A673 (cell line): ENCODE measurements around the gene ASZ1. TPM values are rescaled to one million over a fixed set of nuclear protein-coding genes. Genes with fewer than 3 reads are reported as not detected.

ENCODE experiments used
- Bru-seq: library from RNA; stranded (reverse); fragments of 400-500 nt; gene quantifications from one replicate; lab custom pipeline; 2021; lab: Mats Ljungman, UMichigan
- BruChase-seq, 2 experiments: library from RNA; stranded (reverse); fragments of 400-500 nt; gene quantifications; one replicate each; lab custom pipeline; 2021; lab: Mats Ljungman, UMichigan
- BruUV-seq: library from RNA; stranded (reverse); fragments of 400-500 nt; replicated peaks from 2 replicates; lab custom pipeline; 2021; lab: Mats Ljungman, UMichigan
- CTCF ChIA-PET: fragments of 300-600 bp; sonication (Branson Sonifier 250); formaldehyde crosslinking; loops from one replicate; lab custom pipeline; 2022; ENCODE audit warnings: antibody characterized with exemption; lab: Charles Lee
- POLR2A ChIA-PET: fragments of 300-600 bp; sonication (Branson Sonifier 250); formaldehyde crosslinking; loops from one replicate; lab custom pipeline; 2022; ENCODE audit warnings: antibody characterized with exemption; ENCODE audit not compliant: low non-redundant PET; lab: Charles Lee
- DNase-seq: peaks from one replicate; pipeline ENCODE4 v3.0.0-alpha.2; 2015; ENCODE audit warnings: low spot score
- H3K27ac ChIP-seq: fragments of 200-600 bp; sonication (generic); 2 replicates; pipeline ENCODE4 v1.5.1; 2016; ENCODE audit warnings: mixed run types, low read depth, mild to moderate bottlenecking, mixed read lengths, antibody characterized with exemption, low read length; ENCODE audit not compliant: poor library complexity, severe bottlenecking
- H3K27me3 ChIP-seq: fragments of 200-600 bp; sonication (generic); replicated peaks from 2 replicates; pipeline ENCODE4 v1.6.1; 2017; ENCODE audit warnings: mixed run types, low read depth, mild to moderate bottlenecking, mixed read lengths, antibody characterized with exemption, low read length; ENCODE audit not compliant: insufficient read depth, poor library complexity
- H3K36me3 ChIP-seq: fragments of 200-600 bp; sonication (generic); 2 replicates; pipeline ENCODE4 v1.6.1; 2016; ENCODE audit warnings: mixed run types, mild to moderate bottlenecking, mixed read lengths, antibody characterized with exemption, low read length; ENCODE audit not compliant: insufficient read depth, poor library complexity, severe bottlenecking
- H3K4me1 ChIP-seq: fragments of 200-600 bp; sonication (generic); 2 replicates; pipeline ENCODE4 v1.6.1; 2017; ENCODE audit warnings: mixed run types, mild to moderate bottlenecking, mixed read lengths, antibody characterized with exemption, low read length; ENCODE audit not compliant: insufficient read depth, poor library complexity, severe bottlenecking
- H3K4me3 ChIP-seq: fragments of 200-600 bp; sonication (generic); 2 replicates; pipeline ENCODE4 v1.5.1; 2016; ENCODE audit warnings: low read depth, mixed run types, mild to moderate bottlenecking, mixed read lengths, low read length; ENCODE audit not compliant: poor library complexity, severe bottlenecking
- H3K9me3 ChIP-seq: fragments of 200-600 bp; sonication (generic); 2 replicates; pipeline ENCODE4 v1.6.1; 2016; ENCODE audit warnings: mixed run types, low read depth, mild to moderate bottlenecking, mixed read lengths, antibody characterized with exemption, low read length; ENCODE audit not compliant: poor library complexity, severe bottlenecking
- CTCF ChIP-seq: fragments of 300-800, 200-600 bp; sonication (generic); conservative IDR thresholded peaks from 2 replicates; pipeline ENCODE4 v1.5.1; 2017; ENCODE audit warnings: low read depth, mild to moderate bottlenecking, antibody characterized with exemption, low read length, moderate library complexity, mixed read lengths
- EZH2 ChIP-seq: fragments of 200-600 bp; sonication (generic); IDR thresholded peaks from 2 replicates; pipeline ENCODE4 v1.6.1; 2017; ENCODE audit warnings: borderline replicate concordance, low read depth, mild to moderate bottlenecking, mixed read lengths, antibody characterized with exemption, low read length; ENCODE audit not compliant: poor library complexity, severe bottlenecking
- intact Hi-C: fragments of 100-400 bp; cut with micrococcal nuclease; formaldehyde crosslinking; loops from one replicate; pipeline ENCODE4 v1.10.0; 2022; ENCODE audit not compliant: unreplicated experiment
- long read RNA-seq: library from polyadenylated mRNA; stranded (forward); transcript quantifications from one replicate; pipeline ENCODE4 v2.0.0, GENCODE V29; 2022
- total RNA-seq: library from RNA; stranded (reverse); gene quantifications from 2 replicates; pipeline ENCODE4 v1.2.3, GENCODE V29; 2021

Gene ASZ1
- not detected in 2 replicates for total RNA-seq
- not detected for Bru-seq, nascent RNA
- BruChase-seq, experiment 1, labeled RNA remaining after a 2-hour chase, result not detected
- not detected for BruChase-seq, experiment 2, labeled RNA remaining after a 6-hour chase
- long read RNA-seq, result 0 reads

- BruUV-seq, result no TSS peak
- H3K27me3 ChIP-seq, result no peaks in the 10 kb centered on the region
- no peaks in the 10 kb centered on the region for H3K4me1 ChIP-seq
- no peak within 1 kb of the TSS for H3K27ac ChIP-seq
- H3K4me3 ChIP-seq, result no peak within 1 kb of the TSS
- H3K9me3 ChIP-seq, result no peaks in the 10 kb centered on the region
- intact Hi-C loops, result no loop called here
- TF ChIP-seq CTCF, result no peak
- no peak for TF ChIP-seq EZH2
- CTCF ChIA-PET, result no interaction called here
- POLR2A ChIA-PET, result no interaction called here
- H3K36me3 ChIP-seq, result no peaks in the 10 kb centered on the region
- DNase-seq, result no peak
These were observed at the start of gene ASZ1 for GRCh38 chr7:117427258-117427701. ASZ1 (minus strand) TSS chr7:117427493; CDS start chr7:117427460, 33 bp downstream.

- Histone ChIP-seq H3K4me1 (no peaks in the 10 kb centered on the region), H3K9me3 (no peaks in the 10 kb centered on the region), H3K27me3 (peaks cover 25% of the 10 kb centered on the region), H3K27ac (no peak overlapping the region), H3K36me3 (no peaks in the 10 kb centered on the region), H3K4me3 (no peak overlapping the region)
- TF ChIP-seq EZH2 (no peak), CTCF (no peak)
- BruUV-seq, result no TSS peak
- ChIA-PET CTCF (no interaction called here), POLR2A (no interaction called here)
- no peak for DNase-seq
- intact Hi-C loops, result no loop called here
These were observed 49.4 kb upstream of the ASZ1 start for GRCh38 chr7:117476557-117477215.

- Histone ChIP-seq H3K4me1 (no peaks in the 10 kb centered on the region), H3K9me3 (no peaks in the 10 kb centered on the region), H3K36me3 (no peaks in the 10 kb centered on the region), H3K27me3 (no peaks in the 10 kb centered on the region), H3K4me3 (no peak overlapping the region), H3K27ac (no peak overlapping the region)
- BruUV-seq, result no TSS peak
- intact Hi-C loops, result no loop called here
- TF ChIP-seq EZH2 (no peak), CTCF (no peak)
- DNase-seq, result no peak
- ChIA-PET CTCF (no interaction called here), POLR2A (no interaction called here)
These were observed 45.0 kb upstream of the ASZ1 start for GRCh38 chr7:117472335-117472734.
